Keratinocyte (primary cell): ENCODE measurements around the gene RYR2.

Experiments used
- EZH2 ChIP-seq: IDR thresholded peaks from one replicate; pipeline ENCODE4 v1.6.1; 2012; ENCODE audit warnings: inconsistent platforms, mild to moderate bottlenecking, low read length, moderate library complexity
- TF ChIP-seq, protein P1 (sequence below), 3 experiments: IDR thresholded peaks in 1 of 3; conservative IDR thresholded peaks in 1 of 3; optimal IDR thresholded peaks in 1 of 3; 2 replicates in 2 of 3; 3 replicates in 1 of 3; pipeline versions ENCODE3 to v1.5.1; 2011; ENCODE audit warnings: low read length in 3 of 3, mild to moderate bottlenecking in 3 of 3, moderate library complexity in 2 of 3, control low read depth in 1 of 3, inconsistent platforms in 1 of 3; ENCODE audit not compliant: insufficient read depth in 2 of 3; ENCODE audit errors: extremely low read depth in 1 of 3

DNA sequence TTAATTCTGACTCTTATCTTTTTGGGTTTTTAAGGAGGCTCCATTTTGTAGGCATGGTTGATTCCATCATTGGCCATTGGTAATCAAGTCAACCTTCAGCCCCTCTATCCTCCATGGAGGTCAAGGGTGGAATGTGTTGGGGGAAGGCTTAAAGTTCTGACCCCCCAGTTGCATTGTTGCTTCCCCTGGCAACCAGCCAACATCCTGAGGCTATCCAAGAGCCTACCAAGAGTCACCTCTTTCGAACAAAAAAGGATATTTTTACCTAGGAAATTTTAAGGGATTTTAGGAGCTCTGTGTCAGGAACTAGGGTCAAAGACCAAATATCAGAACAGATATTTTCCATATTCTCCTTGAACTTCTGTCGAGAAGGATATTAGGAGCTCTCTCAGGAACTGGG is 251.8 kb downstream of the RYR2 start:
- TF ChIP-seq, protein P1, sequence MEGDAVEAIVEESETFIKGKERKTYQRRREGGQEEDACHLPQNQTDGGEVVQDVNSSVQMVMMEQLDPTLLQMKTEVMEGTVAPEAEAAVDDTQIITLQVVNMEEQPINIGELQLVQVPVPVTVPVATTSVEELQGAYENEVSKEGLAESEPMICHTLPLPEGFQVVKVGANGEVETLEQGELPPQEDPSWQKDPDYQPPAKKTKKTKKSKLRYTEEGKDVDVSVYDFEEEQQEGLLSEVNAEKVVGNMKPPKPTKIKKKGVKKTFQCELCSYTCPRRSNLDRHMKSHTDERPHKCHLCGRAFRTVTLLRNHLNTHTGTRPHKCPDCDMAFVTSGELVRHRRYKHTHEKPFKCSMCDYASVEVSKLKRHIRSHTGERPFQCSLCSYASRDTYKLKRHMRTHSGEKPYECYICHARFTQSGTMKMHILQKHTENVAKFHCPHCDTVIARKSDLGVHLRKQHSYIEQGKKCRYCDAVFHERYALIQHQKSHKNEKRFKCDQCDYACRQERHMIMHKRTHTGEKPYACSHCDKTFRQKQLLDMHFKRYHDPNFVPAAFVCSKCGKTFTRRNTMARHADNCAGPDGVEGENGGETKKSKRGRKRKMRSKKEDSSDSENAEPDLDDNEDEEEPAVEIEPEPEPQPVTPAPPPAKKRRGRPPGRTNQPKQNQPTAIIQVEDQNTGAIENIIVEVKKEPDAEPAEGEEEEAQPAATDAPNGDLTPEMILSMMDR (optimal IDR thresholded peaks at IDR 0.05 in 1 of 3, IDR thresholded peaks at IDR 0.05 in 1 of 3, conservative IDR thresholded peaks at IDR 0.05 in 1 of 3; ENCODE audit: extremely low read depth in 1 of 3, insufficient read depth in 2 of 3, low read length in 3 of 3), result no peak
- TF ChIP-seq EZH2, result no peak
